ENCODE data around the gene MBP. TPM values are rescaled to one million over a fixed set of nuclear protein-coding genes. Genes with fewer than 3 reads are reported as not detected.
"Not testable (repeated sequence)": the region's sequence is repeated elsewhere in the genome, so short reads cannot be mapped to it uniquely, and the experiment has no call there.

MBP gene
- polyA plus RNA-seq, 1 donor, result 12.9 TPM

DNA sequence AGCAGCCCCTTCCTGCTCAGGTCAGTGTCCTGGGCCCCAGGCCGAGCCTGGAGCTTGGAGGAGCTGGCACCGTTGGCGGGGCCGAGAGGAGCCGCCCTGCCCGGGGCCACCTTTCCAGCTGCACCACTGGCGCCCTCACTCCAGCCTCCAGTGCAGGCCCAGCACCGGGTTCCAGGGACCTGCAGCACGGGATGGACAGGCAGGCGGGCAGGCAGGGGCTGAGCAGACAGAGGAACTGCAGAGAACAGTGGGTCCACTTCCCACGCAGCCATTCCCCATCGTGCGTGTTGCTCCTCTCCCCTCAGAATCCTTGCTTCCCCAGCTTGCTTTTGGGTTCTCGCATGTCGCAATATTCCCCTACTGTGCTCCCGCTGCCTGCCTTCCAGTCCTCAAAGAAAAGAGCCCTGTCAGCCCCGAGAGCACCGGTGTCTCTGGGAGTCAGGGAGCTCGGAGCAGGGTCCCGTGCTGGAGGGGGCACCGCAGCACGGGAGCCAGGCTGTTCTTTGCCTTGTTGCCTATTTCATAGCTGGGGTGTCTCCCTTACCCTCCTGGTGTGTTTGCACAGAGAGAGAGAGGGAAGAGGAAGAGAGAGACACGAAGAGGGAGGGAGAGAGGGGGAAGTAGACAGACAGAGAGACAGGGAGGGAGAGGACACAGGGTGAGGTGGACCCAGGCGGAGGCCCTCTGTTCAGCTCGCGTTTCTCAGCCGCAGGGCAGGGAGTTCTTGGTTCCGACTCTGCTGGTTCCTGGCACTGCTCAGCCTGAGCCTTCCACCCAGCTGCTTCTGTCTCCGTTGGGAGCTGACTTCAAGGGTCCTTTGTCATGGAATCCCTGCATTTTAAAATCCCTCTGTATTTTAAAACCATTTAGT lies 126.0 kb downstream of the MBP start:
- no peak for DNase-seq (ENCODE audit: low read depth)

DNA sequence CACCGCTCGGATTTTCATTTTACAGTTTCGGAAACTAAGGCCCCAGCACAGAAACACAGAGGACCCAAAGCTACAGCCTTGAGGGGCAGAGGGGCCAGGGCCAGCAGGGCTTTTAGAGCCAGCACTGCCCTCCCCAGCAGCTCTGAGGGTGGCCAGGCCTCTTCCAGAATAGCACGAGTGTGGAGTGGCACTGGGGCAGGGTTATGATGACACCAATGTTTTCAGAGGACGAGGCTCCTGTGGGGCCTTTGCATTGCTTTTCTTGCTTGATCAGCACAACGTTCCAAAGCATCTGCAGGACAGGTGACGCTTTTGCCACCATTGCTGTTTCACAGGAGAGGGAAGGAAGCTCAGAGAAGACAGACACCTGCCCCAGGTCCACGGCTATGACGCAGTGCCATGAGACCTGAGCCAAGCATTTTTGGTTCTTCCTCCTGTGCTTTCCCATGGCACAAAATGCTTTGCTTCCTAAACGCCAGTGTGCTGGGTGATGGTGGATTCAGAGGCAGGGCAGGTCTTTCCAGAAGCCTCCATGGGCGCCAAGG lies 126.9 kb downstream of the MBP start:
- no peak for DNase-seq (ENCODE audit: low read depth)

DNA sequence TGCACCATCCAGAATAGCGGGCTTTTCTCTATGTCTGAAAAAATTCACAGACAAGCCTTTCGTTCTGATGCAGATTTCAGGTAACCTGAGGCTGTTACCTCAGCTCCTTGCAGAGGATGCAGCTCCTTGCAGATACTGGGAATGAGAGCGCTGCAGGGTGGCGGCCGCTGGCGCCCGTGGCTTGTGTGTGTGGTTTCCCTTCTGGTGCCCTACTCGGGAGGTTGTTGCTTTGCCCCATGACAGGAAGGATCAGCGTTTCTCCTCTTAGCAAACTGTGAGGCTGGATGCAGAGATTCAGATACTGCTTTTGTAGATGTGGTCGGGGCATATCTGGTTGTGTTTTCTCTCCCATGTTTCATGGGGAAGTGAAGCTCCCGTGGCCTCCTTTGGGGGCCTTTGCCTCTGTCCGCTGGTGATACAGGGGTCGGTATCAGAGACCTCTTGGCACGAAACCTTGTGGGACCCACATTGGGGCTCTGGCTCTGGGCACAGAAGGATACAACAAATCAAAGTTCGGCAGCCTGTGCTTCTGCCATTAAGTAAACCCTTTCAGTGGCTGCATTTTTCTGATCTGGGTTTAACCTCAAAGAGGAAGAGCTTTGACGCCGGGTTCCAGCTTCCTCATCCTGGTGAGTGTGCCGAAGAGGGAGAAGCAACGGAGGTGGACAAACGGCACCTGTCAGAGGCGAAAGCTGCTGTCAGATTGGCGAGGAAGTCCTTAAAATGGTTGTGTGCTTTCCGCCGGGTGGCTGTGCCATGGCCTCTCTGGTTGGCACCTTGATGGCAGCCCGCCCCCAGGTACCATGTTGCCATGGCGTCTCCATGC lies 127.8 kb downstream of the MBP start:
- no peak for DNase-seq (ENCODE audit: low read depth)

GRCh38 chr18:77003316-77003715 lies 129.3 kb downstream of the MBP start:
- no peak for DNase-seq (ENCODE audit: low read depth)

- no peak for DNase-seq (ENCODE audit: low read depth)
These were observed 130.1 kb downstream of the MBP start for GRCh38 chr18:77002496-77002895.

DNA sequence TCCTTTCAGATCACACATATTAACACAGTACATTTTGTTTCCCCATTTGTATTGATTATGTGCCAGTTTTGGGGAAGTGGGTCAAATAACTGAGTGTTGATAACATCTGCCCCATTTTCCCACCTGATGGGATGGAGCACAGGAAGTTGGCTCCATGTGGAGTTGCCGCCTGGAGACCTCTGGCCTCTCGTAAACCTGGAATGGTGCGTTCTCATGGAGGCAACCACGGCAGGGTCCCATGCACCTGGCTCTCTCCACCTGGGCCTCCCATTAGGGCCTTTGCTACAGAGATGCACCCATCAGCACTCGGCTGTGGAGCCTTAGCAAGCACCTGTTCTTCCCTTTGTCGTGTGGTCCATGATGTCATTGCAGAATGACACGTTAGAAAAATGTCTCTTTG lies 130.6 kb downstream of the MBP start:
- DNase-seq (ENCODE audit: low read depth), result no peak

DNA sequence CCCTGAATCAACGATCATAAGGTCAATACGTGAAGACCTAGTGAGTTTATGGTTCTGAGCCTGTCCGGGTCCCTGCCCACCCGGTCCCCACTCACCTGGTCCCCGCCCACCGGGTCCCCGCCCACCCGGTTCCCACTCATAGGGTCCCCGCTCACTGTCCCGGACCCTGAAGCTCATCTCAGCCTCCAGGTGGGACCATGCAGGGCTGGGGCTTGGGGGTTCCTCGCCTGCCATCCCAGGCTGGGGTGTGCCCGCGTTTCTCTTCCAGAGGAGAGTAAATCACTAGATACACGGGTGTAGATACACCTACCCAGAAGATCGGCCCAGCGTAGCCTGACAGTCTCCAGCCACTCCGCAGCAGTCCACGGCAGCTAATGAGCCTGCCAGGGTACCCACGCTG lies 131.5 kb downstream of the MBP start:
- no peak for DNase-seq (ENCODE audit: low read depth)

DNA sequence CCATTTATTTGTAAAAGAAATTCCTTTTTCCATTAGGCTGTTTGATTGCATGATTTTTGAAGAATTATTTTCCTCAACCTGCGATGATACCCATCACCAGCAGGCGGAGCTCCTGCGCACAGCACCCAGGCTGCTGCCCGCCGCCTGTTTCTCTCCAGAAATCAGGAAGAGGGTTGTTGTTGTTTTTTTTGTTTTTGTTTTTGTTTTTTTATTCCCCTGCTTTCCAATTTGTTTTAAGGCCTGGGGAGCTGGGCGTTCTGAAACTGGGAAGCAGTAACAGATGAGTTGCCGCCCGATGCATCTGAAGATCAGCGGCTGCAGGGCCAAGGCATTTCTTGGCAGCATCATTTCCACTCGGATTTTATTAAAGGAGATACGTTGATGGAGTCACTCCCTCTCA lies 132.1 kb downstream of the MBP start:
- no peak for DNase-seq (ENCODE audit: low read depth)

DNA sequence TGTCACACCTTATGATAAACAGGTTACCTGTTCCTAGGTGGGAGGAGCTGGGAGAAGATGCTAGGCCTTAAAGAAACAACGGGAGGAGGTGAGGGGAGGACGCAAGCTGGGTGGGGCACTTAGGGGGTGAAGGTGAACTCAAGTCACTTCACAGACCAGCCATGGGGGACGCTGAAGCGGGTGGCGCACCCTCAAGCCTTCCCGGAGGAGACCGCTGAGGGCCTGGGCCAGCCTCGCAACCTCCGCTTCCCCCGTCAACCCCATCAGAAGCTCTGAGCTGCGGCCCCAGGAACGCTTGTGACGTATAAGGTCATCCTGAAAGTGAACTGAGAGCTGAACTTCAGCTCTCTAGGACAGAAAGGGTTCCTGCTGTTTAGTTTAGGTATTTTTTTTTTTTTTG lies 133.5 kb downstream of the MBP start:
- no peak for DNase-seq (ENCODE audit: low read depth)

DNA sequence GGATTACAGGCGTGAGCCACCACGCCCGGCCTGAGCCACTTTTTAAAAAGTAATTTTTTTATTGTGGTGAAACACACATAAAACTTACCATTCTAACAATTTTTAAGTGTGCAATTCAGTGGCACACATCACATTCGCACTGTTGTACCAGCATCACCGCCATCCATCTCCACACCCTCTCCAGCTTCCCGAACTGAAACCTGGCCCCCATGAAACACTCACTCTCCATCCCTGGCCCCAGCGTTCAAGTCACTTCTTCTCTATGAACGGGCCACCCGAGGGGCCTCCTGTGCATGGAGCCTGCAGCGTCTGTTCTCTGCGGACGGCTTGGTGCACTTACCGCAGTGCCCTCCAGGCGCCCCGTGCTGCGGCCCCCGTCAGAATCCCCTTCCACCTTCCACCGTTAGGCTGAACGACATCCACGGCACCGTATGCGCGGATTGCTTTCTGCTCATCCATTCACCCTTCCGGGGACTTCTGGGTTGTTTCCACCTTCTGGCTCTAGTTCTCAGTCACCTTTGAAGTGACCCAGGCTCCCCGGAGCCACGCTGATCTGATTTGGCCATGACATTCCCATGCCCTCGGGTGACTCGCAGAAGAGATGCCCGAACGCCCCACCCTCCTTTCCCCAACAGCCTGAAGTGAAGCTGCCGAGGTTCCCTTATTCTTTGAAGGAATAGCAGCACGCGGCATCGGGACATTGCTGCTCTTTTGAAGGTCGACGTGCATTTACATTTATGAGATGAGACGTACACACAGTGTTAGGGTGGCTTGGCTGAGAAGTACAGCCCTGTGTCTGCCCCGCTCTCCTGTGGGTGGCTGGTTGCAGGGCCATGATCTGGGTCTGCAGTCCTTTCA lies 134.4 kb downstream of the MBP start:
- no peak for DNase-seq (ENCODE audit: low read depth)

DNA sequence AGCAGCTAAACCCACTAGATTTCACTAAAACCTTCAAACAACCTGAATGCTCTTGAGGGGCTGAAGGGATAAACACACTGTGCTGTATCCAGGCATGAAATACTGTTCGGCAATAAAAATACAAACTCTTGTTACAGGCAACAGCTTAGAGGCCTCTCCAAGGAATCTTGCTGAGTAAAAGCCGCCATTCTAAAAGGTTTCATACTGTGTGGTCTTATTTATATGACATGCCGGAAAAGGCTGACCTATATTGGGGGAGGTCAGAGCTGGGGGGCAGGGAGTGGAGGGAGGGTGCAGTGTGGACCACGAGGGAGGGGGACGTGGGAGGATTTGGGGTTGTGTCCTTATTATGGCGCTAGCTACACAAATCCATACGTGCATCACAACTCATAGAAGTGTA lies 136.2 kb downstream of the MBP start:
- no peak for DNase-seq (ENCODE audit: low read depth)

DNA sequence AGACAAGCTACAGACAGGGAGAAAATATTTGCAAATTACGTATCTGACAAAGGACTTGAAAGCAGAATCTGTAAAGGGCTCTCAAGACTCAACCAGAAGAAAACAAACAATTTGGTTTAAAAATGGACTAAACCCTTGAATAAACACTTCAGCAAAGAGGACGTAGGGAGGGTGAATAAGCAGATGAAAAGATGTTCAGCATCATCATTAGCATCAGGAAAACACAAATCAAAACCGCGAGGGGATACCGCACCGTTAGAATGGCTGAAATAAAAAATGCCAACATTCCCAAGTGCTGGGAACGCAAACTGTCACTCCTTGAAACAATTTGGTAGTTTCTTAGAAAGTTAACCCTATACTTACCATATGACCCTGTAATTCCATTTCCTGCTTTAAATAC lies 136.7 kb downstream of the MBP start:
- no peak for DNase-seq (ENCODE audit: low read depth)

DNA sequence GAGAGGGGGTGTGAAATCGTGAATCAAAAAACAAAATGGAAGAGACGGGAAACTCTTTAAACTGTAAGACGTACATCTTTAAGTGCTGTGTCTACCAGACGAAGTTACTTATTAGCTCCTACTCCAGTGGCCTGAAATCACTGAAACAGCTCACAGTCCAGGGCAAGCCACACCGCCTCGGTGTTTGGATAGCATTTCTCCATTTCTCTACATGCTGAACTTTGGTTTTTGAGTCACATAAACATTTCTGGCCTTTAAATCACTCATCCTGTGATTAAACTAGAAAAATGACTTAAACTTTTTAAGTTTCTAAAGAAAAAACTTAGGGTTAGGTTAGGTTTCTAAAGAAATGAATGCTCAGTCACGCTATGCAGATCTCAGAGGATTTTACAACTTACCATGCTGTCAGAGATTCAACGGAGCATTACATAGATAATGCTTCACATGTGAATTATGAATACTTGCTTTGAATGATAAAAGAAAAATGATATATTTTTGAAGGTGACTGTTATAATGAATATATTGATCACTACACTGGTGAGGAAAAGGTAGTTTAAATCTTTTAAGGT lies 138.4 kb downstream of the MBP start:
- DNase-seq (ENCODE audit: low read depth), result no peak

DNA sequence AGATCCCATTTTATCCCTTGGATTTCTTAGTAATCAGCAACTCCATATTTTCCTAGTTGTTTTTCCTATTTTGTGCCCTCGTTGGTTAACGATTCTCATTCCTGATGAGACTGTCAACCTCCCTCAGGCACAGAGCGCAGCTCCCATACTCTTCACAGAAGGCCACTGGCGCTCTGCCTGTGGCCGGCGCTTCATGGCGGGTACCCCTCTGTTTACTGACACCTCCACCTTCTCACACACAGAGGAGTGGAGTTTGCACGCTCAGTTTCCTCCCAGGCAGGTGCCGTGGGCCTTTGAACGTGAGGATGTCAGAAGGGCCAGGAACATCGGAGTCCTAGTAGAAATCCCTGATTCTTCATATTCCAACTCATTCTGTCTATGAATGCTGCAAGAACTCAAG lies 139.0 kb downstream of the MBP start:
- no peak for DNase-seq (ENCODE audit: low read depth)

GRCh38 chr18:76993085-76993382 lies 139.5 kb downstream of the MBP start:
- no peak for DNase-seq (ENCODE audit: low read depth)

DNA sequence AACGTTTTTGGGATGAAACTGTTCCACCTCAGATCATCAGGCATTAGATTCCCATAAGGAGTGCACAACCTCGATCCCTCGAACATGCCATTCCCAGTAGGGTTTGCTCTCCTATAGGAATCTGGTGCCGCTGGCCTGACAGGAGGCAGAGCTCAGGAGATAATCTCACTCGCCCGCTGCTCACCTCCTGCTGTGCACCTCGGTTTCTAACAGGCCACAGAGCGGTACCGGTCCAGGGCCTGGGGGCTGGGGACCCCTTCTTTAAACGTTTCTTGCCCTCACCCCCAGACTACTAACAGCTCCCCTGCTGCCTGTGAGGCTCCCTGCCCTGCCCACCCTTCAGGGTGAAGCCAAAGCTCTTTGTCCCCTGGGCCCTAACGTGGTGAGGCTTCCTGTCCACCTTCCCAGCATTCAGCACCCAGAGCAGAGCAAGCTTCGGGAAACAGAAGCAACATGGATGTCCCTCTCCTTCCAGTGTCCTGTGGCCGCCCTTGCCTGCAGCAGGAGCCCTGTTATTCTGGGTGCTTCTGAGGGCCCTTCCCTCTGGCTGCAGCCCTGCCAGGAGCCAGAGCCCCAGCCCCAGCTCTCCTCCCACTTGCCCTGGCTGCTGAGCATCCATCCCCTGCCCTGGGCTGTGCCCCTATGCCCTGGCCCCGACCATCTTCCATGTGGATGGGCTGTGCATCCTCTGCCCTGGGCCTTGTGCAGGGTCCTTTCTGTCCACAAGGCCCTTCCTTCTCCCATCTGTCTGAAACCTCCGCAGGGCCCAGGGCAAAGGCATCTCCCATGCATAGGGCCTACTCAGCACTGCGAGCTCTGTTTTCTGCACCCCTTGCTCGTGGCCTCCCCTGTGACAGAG lies 140.1 kb downstream of the MBP start:
- no peak for DNase-seq (ENCODE audit: low read depth)

DNA sequence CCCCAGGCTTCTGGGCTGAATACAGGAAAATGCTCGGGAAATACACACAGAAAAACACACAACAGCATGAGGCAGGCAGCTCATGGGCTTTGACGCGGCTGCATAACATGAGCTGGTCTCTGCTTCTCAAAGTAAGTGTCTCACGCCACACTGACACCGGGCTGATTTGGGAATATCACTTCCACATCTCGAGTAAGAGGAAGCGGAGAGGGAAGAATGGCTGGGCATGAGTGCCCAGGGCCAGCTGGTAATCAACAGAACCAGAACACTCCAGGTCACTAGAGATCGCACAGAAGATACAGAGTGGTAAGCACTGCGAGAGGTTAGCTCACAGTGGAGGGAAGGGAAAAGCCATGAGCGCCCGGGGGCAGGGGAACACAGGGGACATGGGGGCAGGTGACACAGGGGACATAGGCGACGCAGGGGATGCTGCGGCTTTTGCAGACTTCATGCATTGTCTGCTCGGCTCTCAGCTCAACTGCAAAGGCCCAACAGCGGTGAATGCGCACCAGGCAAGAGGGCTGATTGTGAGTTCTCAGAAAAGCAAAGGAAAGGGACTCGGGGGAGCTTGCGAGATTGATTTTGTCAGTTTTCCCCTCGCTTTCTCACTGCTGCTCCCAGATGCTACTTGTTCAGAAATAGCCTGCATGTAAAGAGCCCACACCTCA lies 141.4 kb downstream of the MBP start:
- DNase-seq (ENCODE audit: low read depth), result no peak

DNA sequence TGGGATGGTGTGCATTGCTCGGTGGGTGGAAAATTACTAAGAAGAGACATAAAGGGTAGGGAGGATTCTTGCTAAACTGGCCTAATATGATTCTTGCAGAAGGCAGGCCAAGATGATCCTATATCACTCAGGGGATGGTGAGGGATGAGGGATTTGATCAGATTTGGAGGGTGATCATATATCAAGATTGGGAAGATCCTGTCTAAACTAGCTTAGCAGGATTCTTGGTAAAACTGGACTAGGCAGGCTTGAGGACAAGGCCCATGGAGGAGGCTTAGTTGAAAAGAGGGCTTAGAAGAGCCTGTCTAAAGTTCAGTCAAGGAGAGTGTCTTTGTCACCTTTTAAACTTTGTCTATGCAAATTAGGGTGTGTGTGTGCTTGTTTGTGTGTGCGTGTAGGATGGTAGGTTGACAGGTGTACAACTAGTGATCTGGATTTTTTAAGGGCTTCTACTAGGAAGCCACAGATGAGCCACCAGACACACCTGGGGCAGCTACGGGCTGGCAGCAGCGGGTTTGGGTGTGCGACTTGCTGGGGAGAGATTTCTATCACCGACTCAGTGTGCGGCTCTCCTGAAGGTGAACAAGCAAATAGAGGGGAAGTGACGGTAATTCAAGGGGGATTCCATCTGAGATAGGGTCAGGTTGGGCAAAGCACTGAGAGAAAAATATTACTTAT lies 142.1 kb downstream of the MBP start:
- DNase-seq (ENCODE audit: low read depth), result not testable (repeated sequence)

DNA sequence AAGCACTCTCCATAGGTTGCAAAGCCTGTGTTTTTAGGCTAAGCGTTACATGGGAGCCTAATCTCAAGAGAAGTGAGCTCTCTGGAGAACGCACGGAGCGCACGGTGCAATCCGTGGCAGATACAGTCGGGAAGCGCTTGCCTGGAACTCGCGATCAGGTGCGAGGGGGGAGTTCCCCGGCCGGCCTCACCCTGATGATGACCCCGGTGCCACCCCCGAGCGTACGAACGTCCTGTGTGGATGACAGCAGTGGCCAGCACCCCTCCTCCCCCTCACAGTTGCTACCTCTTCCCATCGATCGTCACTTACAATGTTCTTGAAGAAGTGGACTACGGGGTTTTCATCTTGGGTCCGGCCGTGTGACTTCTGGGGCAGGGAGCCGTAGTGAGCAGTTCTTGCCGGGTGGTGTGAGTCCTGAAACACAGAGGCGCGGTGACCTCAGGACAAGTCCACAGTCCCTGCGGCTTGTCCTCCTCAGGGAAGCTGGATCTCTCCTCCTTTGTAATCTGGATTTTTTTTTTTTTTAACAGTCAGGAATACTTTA lies 142.9 kb downstream of the MBP start:
- no peak for DNase-seq (ENCODE audit: low read depth)

All from forelimb muscle (tissue), 1 donor.